Activated T-helper 1 cell treated with anti-CD3 and anti-CD28 coated beads, Interleukin-12 subunit alpha, Interleukin-12 subunit beta, Interleukin-2, Interleukin-4 antibody, amounts not matched to agents 30 ng/mL and 10 ng/mL and 1 ng/mL, durations not matched to agents 14 hours and 24 hours and 36 hours (primary cell): ENCODE measurements around the gene PLSCR2. TPM values are rescaled to one million over a fixed set of nuclear protein-coding genes. Genes with fewer than 3 reads are reported as not detected.
A peak's percentile ranks its signal among the peaks of the same experiment; 100 is the strongest.
"Not testable (repeated sequence)": the region's sequence is repeated elsewhere in the genome, so short reads cannot be mapped to it uniquely, and the experiment has no call there.

Experiments used
- DNase-seq: peaks from one replicate; pipeline ENCODE4 v3.0.0; 2021; ENCODE audit warnings: low spot score
- H3K27ac Mint-ChIP-seq: one replicate; pipeline ENCODE4 v1.8.0; 2021; ENCODE audit warnings: mild to moderate bottlenecking, mixed read lengths
- H3K27me3 Mint-ChIP-seq: one replicate; pipeline ENCODE4 v1.8.0; 2022; ENCODE audit warnings: mild to moderate bottlenecking, moderate library complexity, mixed read lengths; ENCODE audit not compliant: insufficient read depth
- H3K36me3 Mint-ChIP-seq: one replicate; pipeline ENCODE4 v1.8.0; 2021; ENCODE audit warnings: low read depth, mixed read lengths
- H3K4me1 Mint-ChIP-seq: one replicate; pipeline ENCODE4 v1.8.0; 2021; ENCODE audit warnings: low read depth, mixed read lengths
- H3K4me3 Mint-ChIP-seq: one replicate; pipeline ENCODE4 v1.8.0; 2021; ENCODE audit warnings: mild to moderate bottlenecking, moderate library complexity, mixed read lengths
- H3K9me3 Mint-ChIP-seq: one replicate; pipeline ENCODE4 v1.8.0; 2021; ENCODE audit warnings: mixed read lengths
- intact Hi-C: fragments of 100-400 bp; cut with micrococcal nuclease; formaldehyde crosslinking; loops from one replicate; pipeline ENCODE4 v1.15.1; 2024
- total RNA-seq: library from RNA; stranded (reverse); gene quantifications from 2 replicates; pipeline ENCODE4 v1.2.3, GENCODE V29; 2022

PLSCR2 gene
- total RNA-seq, 1 donor from 2014 or later = not detected

GRCh38 chr3:146499701-146500100 is 30.3 kb upstream of the PLSCR2 start:
- no peak for DNase-seq
- no peak overlapping the region for H3K27ac Mint-ChIP-seq
- H3K9me3 Mint-ChIP-seq = no peaks in the 10 kb centered on the region
- peaks cover 16% of the 10 kb centered on the region for H3K36me3 Mint-ChIP-seq
- H3K4me1 Mint-ChIP-seq = peaks cover 49% of the 10 kb centered on the region
- H3K4me3 Mint-ChIP-seq = no peak overlapping the region
- H3K27me3 Mint-ChIP-seq = no peaks in the 10 kb centered on the region
- intact Hi-C loops = no loop called here

DNA sequence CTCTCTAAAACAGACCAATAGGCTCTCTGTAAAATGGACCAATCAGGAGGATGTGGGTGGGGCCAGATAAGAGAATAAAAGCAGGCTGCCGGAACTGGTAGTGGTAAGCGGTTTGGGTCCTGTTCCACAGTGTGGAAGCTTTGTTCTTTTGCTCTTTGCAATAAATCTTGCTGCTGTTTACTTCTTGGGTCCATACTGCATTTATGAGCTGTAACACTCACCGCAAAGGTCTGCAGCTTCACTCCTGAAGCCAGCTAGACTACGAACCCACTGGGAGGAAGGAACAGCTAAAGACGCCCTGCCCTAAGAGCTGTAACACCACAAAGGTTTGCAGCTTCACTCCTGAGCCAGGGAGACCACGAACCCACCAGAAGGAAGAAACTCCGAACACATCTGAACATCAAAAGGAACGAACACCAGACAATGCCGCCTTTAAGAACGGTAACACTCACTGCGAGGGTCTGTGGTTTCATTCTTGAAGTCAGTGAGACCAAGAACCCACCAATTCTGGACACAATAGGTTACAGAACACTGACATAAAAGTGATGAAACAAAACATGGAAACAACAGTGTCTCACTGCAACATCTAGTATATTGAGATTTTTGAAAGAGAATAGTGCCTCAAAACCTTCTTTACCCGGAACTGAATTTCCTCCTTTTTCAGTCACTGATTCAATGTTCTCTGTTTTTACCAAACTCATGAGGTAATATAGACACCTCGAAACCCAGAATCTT is 28.8 kb upstream of the PLSCR2 start:
- peak; percentile 37 for DNase-seq
- H3K4me3 Mint-ChIP-seq = peak overlapping the region; percentile 64
- H3K27me3 Mint-ChIP-seq = peaks cover 4% of the 10 kb centered on the region
- intact Hi-C loops = no loop called here
- H3K36me3 Mint-ChIP-seq = peaks cover 12% of the 10 kb centered on the region
- H3K27ac Mint-ChIP-seq = peak overlapping the region; percentile 47
- peaks cover 37% of the 10 kb centered on the region for H3K4me1 Mint-ChIP-seq
- peaks cover 5% of the 10 kb centered on the region for H3K9me3 Mint-ChIP-seq

DNA sequence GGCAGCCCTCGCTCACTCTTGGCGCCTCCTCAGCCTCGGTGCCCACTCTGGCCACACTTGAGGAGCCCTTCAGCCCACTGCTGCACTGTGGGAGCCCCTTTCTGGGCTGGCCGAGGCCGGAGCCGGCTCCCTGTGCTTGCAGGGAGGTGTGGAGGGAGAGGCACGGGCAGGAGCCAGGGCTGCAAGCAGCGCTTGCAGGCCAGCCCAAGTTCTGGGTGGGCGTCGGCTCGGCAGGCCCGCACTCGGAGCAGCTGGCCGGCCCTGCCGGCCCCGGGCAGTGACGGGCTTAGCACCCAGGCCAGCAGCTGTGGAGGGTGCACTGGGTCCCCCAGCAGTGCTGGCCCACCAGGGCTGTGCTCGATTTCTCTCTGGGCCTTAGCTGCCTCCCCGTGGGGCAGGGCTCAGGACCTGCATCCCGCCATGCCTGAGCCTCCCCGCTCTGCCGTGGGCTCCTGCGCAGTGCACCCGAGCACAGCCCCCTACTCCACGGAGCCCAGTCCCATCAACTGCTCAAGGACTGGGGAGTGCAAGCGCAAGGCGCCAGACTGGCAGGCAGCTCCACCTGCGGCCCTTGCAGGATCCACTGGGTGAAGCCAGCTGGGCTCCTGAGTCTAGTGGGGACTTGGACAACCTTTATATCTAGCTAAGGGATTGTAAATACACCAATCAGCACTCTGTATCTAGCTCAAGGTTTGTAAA is 27.9 kb upstream of the PLSCR2 start:
- intact Hi-C loops, H3K27ac Mint-ChIP-seq, H3K9me3 Mint-ChIP-seq: not testable (repeated sequence)

GRCh38 chr3:146496726-146497125 is 27.4 kb upstream of the PLSCR2 start:
- intact Hi-C loops = no loop called here
- peaks cover 17% of the 10 kb centered on the region for H3K27me3 Mint-ChIP-seq
- no peak for DNase-seq
- H3K36me3 Mint-ChIP-seq = peaks cover 4% of the 10 kb centered on the region
- peaks cover 26% of the 10 kb centered on the region for H3K4me1 Mint-ChIP-seq
- H3K27ac Mint-ChIP-seq = no peak overlapping the region
- H3K9me3 Mint-ChIP-seq = peaks cover 13% of the 10 kb centered on the region
- no peak overlapping the region for H3K4me3 Mint-ChIP-seq

More for the DNA sequence above, 27.9 kb upstream of the PLSCR2 start:
- H3K36me3 Mint-ChIP-seq, H3K4me3 Mint-ChIP-seq, DNase-seq: not testable (repeated sequence)
- Mint-ChIP-seq H3K27me3 (peaks cover 13% of the 10 kb centered on the region), H3K4me1 (peaks cover 29% of the 10 kb centered on the region)

- H3K36me3 Mint-ChIP-seq = peaks cover 4% of the 10 kb centered on the region
- H3K4me1 Mint-ChIP-seq = peaks cover 22% of the 10 kb centered on the region
- peaks cover 15% of the 10 kb centered on the region for H3K9me3 Mint-ChIP-seq
- intact Hi-C loops = no loop called here
- peaks cover 20% of the 10 kb centered on the region for H3K27me3 Mint-ChIP-seq
- no peak for DNase-seq
- H3K4me3 Mint-ChIP-seq = no peak overlapping the region
- H3K27ac Mint-ChIP-seq = no peak overlapping the region
Observed at GRCh38 chr3:146496251-146496650, 26.9 kb upstream of the PLSCR2 start.

- H3K27ac Mint-ChIP-seq = no peak overlapping the region
- H3K36me3 Mint-ChIP-seq = peaks cover 4% of the 10 kb centered on the region
- peaks cover 27% of the 10 kb centered on the region for H3K9me3 Mint-ChIP-seq
- no peak for DNase-seq
- intact Hi-C loops = loop anchor here (2.0 kb wide), 1 partner anchor 25 kb away; the partner anchor contains the start of gene PLSCR2
- H3K4me3 Mint-ChIP-seq = no peak overlapping the region
- peaks cover 22% of the 10 kb centered on the region for H3K4me1 Mint-ChIP-seq
- peaks cover 24% of the 10 kb centered on the region for H3K27me3 Mint-ChIP-seq
Observed at GRCh38 chr3:146493761-146494160, 24.4 kb upstream of the PLSCR2 start.

- H3K4me1 Mint-ChIP-seq = peaks cover 16% of the 10 kb centered on the region
- peaks cover 26% of the 10 kb centered on the region for H3K27me3 Mint-ChIP-seq
- no peak overlapping the region for H3K27ac Mint-ChIP-seq
- peaks cover 28% of the 10 kb centered on the region for H3K9me3 Mint-ChIP-seq
- H3K4me3 Mint-ChIP-seq = no peak overlapping the region
- no peak for DNase-seq
- intact Hi-C loops = no loop called here
- H3K36me3 Mint-ChIP-seq = peaks cover 4% of the 10 kb centered on the region
Observed at GRCh38 chr3:146493221-146493620, 23.9 kb upstream of the PLSCR2 start.

- DNase-seq = no peak
- Mint-ChIP-seq H3K4me1 (peaks cover 4% of the 10 kb centered on the region), H3K4me3 (no peak overlapping the region), H3K9me3 (peaks cover 34% of the 10 kb centered on the region), H3K36me3 (no peaks in the 10 kb centered on the region), H3K27me3 (peaks cover 31% of the 10 kb centered on the region), H3K27ac (no peak overlapping the region)
- intact Hi-C loops = no loop called here
Observed at GRCh38 chr3:146491303-146491702, 21.9 kb upstream of the PLSCR2 start.

DNA sequence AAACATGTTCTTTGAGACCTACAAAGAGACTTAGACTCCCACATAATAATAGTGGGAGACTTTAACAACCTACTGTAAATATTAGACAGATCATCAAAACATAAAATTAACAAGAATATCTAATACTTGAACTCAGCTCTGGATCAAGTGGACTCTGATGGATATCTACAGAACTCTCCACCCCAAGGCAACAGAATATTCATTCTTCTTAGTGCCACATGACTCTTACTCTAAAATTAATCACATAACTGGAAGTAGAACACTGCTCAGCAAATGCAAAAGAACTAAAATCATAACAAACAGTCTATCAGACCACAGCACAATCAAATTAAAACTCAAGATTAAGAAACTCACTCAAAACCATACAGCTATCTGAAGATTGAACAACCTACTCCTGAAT is 15.9 kb upstream of the PLSCR2 start:
- H3K4me1 Mint-ChIP-seq = no peaks in the 10 kb centered on the region
- H3K36me3 Mint-ChIP-seq = peaks cover 2% of the 10 kb centered on the region
- intact Hi-C loops = no loop called here
- H3K4me3 Mint-ChIP-seq = no peak overlapping the region
- H3K9me3 Mint-ChIP-seq = peaks cover 25% of the 10 kb centered on the region
- no peak for DNase-seq
- H3K27ac Mint-ChIP-seq = no peak overlapping the region
- H3K27me3 Mint-ChIP-seq = peaks cover 19% of the 10 kb centered on the region

DNA sequence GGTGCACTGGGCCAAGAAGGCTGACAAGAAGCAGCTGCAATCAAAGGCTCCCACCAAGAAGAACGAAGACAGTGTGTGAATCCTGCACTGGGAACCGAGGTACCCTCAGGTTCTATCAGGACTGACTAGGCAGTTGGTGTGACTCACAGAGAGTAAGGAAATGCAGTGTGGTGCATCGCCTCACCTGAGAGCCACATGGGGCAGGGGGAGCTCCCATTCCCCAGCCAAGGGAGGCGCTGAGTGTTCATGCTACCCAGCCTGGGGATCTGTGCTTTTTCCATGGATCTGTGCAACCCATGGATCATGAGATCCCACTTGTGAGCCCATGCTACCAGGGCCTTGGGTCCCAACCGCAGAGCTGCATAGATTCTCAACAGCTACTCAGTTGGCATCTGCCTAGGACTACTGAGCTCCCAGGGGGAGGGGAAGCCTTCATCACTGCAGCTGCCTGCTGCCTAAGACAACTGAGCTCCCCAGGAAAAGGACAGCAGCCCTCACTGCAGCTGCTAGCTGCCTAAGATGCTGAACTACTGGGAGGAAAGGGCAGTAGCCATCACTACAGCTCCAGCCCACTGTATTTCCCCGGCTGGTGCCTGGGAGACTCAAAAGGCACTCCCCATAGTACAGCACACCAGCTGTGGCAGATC is 6.9 kb upstream of the PLSCR2 start:
- intact Hi-C loops = no loop called here
- Mint-ChIP-seq H3K4me1 (no peaks in the 10 kb centered on the region), H3K27me3 (peaks cover 15% of the 10 kb centered on the region), H3K36me3 (no peaks in the 10 kb centered on the region), H3K4me3 (no peak overlapping the region), H3K9me3 (peaks cover 7% of the 10 kb centered on the region), H3K27ac (no peak overlapping the region)
- no peak for DNase-seq

GRCh38 chr3:146474976-146475375 is 5.6 kb upstream of the PLSCR2 start:
- H3K27me3 Mint-ChIP-seq = peaks cover 11% of the 10 kb centered on the region
- H3K9me3 Mint-ChIP-seq, DNase-seq, H3K4me1 Mint-ChIP-seq, H3K27ac Mint-ChIP-seq, H3K36me3 Mint-ChIP-seq, H3K4me3 Mint-ChIP-seq, intact Hi-C loops: not testable (repeated sequence)

GRCh38 chr3:146473726-146474125 is 4.4 kb upstream of the PLSCR2 start:
- intact Hi-C loops = no loop called here
- no peak for DNase-seq
- Mint-ChIP-seq H3K9me3 (no peaks in the 10 kb centered on the region), H3K27me3 (peaks cover 4% of the 10 kb centered on the region), H3K36me3 (no peaks in the 10 kb centered on the region), H3K4me3 (no peak overlapping the region), H3K4me1 (no peaks in the 10 kb centered on the region), H3K27ac (no peak overlapping the region)

GRCh38 chr3:146472611-146473010 is 3.2 kb upstream of the PLSCR2 start:
- peaks cover 4% of the 10 kb centered on the region for H3K27me3 Mint-ChIP-seq
- no peak overlapping the region for H3K4me3 Mint-ChIP-seq
- H3K27ac Mint-ChIP-seq = no peak overlapping the region
- DNase-seq = no peak
- no peaks in the 10 kb centered on the region for H3K36me3 Mint-ChIP-seq
- no peaks in the 10 kb centered on the region for H3K4me1 Mint-ChIP-seq
- intact Hi-C loops = no loop called here
- H3K9me3 Mint-ChIP-seq = no peaks in the 10 kb centered on the region
